Calu3 (cell line): ENCODE data around the gene IP6K3. TPM values are rescaled to one million over a fixed set of nuclear protein-coding genes. Genes with fewer than 3 reads are reported as not detected.
A peak's percentile ranks its signal among the peaks of the same experiment; 100 is the strongest.

Source experiments
- BruUV-seq: library from RNA; stranded (reverse); fragments of 400-500 nt; replicated peaks from 2 replicates; lab custom pipeline; 2021; lab: Mats Ljungman, UMichigan
- CTCF ChIA-PET: fragments of 300-600 bp; sonication (Branson Sonifier 250); formaldehyde crosslinking; loops from one replicate; lab custom pipeline; 2022; ENCODE audit warnings: antibody characterized with exemption; lab: Charles Lee
- DNase-seq: peaks from one replicate; pipeline ENCODE4 v3.0.0; 2022
- H3K27ac Mint-ChIP-seq: one replicate; pipeline ENCODE4 v1.8.0; 2022; ENCODE audit warnings: mixed read lengths; ENCODE audit not compliant: unreplicated experiment
- H3K27me3 Mint-ChIP-seq: one replicate; pipeline ENCODE4 v1.8.0; 2022; ENCODE audit warnings: mixed read lengths; ENCODE audit not compliant: unreplicated experiment
- H3K36me3 Mint-ChIP-seq: one replicate; pipeline ENCODE4 v1.8.0; 2022; ENCODE audit warnings: mild to moderate bottlenecking, moderate library complexity, mixed read lengths; ENCODE audit not compliant: insufficient read depth, unreplicated experiment
- H3K4me1 Mint-ChIP-seq: one replicate; pipeline ENCODE4 v1.8.0; 2022; ENCODE audit warnings: mild to moderate bottlenecking, low read depth, mixed read lengths; ENCODE audit not compliant: unreplicated experiment
- H3K4me3 Mint-ChIP-seq: one replicate; pipeline ENCODE4 v1.8.0; 2022; ENCODE audit warnings: mild to moderate bottlenecking, low read depth, moderate library complexity, mixed read lengths; ENCODE audit not compliant: unreplicated experiment
- H3K9me3 Mint-ChIP-seq: one replicate; pipeline ENCODE4 v1.8.0; 2022; ENCODE audit warnings: low read depth, mixed read lengths; ENCODE audit not compliant: unreplicated experiment
- CTCF ChIP-seq: fragments of 200-600 bp; IDR thresholded peaks from one replicate; pipeline ENCODE4 v1.8.0; 2022; ENCODE audit warnings: antibody characterized with exemption; ENCODE audit not compliant: unreplicated experiment
- intact Hi-C: fragments of 100-400 bp; cut with micrococcal nuclease; formaldehyde crosslinking; loops from one replicate; pipeline ENCODE4 v1.10.0; 2022; ENCODE audit not compliant: unreplicated experiment
- total RNA-seq: library from RNA; stranded (reverse); gene quantifications from 2 replicates; pipeline ENCODE4 v1.2.3, GENCODE V29; 2022

Gene IP6K3
- total RNA-seq, 1 experiment from 2014 or later = not detected

GRCh38 chr6:33712914-33713313 lies 33.8 kb downstream of the IP6K3 start:
- Mint-ChIP-seq H3K4me3 (no peak overlapping the region), H3K4me1 (peaks cover 61% of the 10 kb centered on the region), H3K27ac (no peak overlapping the region), H3K27me3 (no peaks in the 10 kb centered on the region), H3K9me3 (no peaks in the 10 kb centered on the region), H3K36me3 (peaks cover 43% of the 10 kb centered on the region)
- TF ChIP-seq CTCF = no peak
- intact Hi-C loops = loop anchor here (5.0 to 10.0 kb wide), 2 partner anchors 314 to 432 kb away; partner anchors contain the start of gene GRM4
- CTCF ChIA-PET = interaction anchor here (0.6 to 1.8 kb wide), 3 partner anchors 39 to 58 kb away, joined by 3 to 6 read pairs (median 5); no protein-coding TSS in a partner anchor
- no TSS peak for BruUV-seq
- DNase-seq = no peak

- H3K4me3 Mint-ChIP-seq = peak within 1 kb of the TSS; percentile 96
These were observed 35.3 kb downstream of the IP6K3 start, which contains the start of gene UQCC2 for GRCh38 chr6:33711140-33712129. Gene UQCC2 (minus strand): TSS chr6:33711700. CDS start chr6:33711686, 14 bp downstream.

GRCh38 chr6:33710296-33711121 lies 36.2 kb downstream of the IP6K3 start:
- no peak for TF ChIP-seq CTCF
- no peaks in the 10 kb centered on the region for H3K9me3 Mint-ChIP-seq
- intact Hi-C loops = loop anchor here (5.0 to 10.0 kb wide), 2 partner anchors 317 to 434 kb away; partner anchors contain the start of gene GRM4
- H3K36me3 Mint-ChIP-seq = peaks cover 40% of the 10 kb centered on the region
- H3K4me3 Mint-ChIP-seq = peak overlapping the region; percentile 96
- no TSS peak for BruUV-seq
- peak overlapping the region; percentile 97 for H3K27ac Mint-ChIP-seq
- CTCF ChIA-PET = interaction anchor here (0.7 to 2.0 kb wide), 20 partner anchors 10 to 1757 kb away, joined by 3 to 89 read pairs (median 6); partner anchors contain the start of genes BAK1 and IP6K3
- H3K27me3 Mint-ChIP-seq = no peaks in the 10 kb centered on the region
- no peak for DNase-seq
- H3K4me1 Mint-ChIP-seq = peaks cover 42% of the 10 kb centered on the region

More at GRCh38 chr6:33711140-33712129, 35.3 kb downstream of the IP6K3 start, which contains the start of gene UQCC2:
- peak; percentile 94 for TF ChIP-seq CTCF
- CTCF ChIA-PET = interaction anchor here (0.5 to 2.0 kb wide), 36 partner anchors 11 to 1758 kb away, joined by 3 to 89 read pairs (median 4); partner anchors contain the start of genes BAK1, IP6K3 and LEMD2
- TSS peak; percentile 67 for BruUV-seq
- Mint-ChIP-seq H3K36me3 (peaks cover 38% of the 10 kb centered on the region), H3K4me1 (peaks cover 51% of the 10 kb centered on the region), H3K27ac (peak within 1 kb of the TSS; percentile 97), H3K9me3 (no peaks in the 10 kb centered on the region), H3K27me3 (no peaks in the 10 kb centered on the region)
- peak; percentile 100 for DNase-seq
- intact Hi-C loops = loop anchor here (5.0 to 10.0 kb wide), 2 partner anchors 316 to 433 kb away; partner anchors contain the start of gene GRM4
